HepG2 (cell line): ENCODE measurements around the gene CHN1. TPM values are rescaled to one million over a fixed set of nuclear protein-coding genes. Genes with fewer than 3 reads are reported as not detected.

Experiments
- ATAC-seq: fragments of 200-7000 bp; cut with Tn5 transposase; 3 replicates; pipeline ENCODE4 v1.9.1; 2020; ENCODE audit warnings: mild to moderate bottlenecking, moderate library complexity
- BruUV-seq: library from RNA; stranded (reverse); fragments of 400-500 nt; replicated peaks from 2 replicates; lab custom pipeline; 2021; lab: Mats Ljungman, UMichigan
- CTCF ChIA-PET: fragments of 300-600 bp; formaldehyde crosslinking; extraction: SDS; loops from one replicate; lab custom pipeline; 2021; ENCODE audit warnings: low total read pairs, inconsistent platforms, low intra/inter-chr PET ratio; lab: Yijun Ruan, JAX
- POLR2A ChIA-PET: fragments of 350-600 bp; sonication (Branson Sonifier 250); formaldehyde crosslinking; loops from one replicate; lab custom pipeline; 2020; ENCODE audit warnings: antibody characterized with exemption, inconsistent platforms; lab: Yijun Ruan, JAX
- DNase-seq: peaks from one replicate; pipeline ENCODE4 v3.0.0-alpha.2; 2015; ENCODE audit warnings: low spot score
- FAIRE-seq: peaks from 3 replicates; lab custom pipeline; 2011; peaks lifted over from hg19 to GRCh38; lab: Jason Lieb, UNC
- H2AFZ ChIP-seq: one replicate; pipeline ENCODE4 v1.6.1; 2011; ENCODE audit warnings: low read length, inconsistent platforms
- H3K27ac ChIP-seq: fragments of 300-600 bp; 3 replicates; pipeline ENCODE4 v1.8.0; 2011; ENCODE audit warnings: mixed run types, mild to moderate bottlenecking, mixed read lengths, low read length, inconsistent platforms; ENCODE audit not compliant: insufficient read depth; ENCODE audit errors: extremely low read length
- H3K27me3 ChIP-seq, 2 experiments: fragments of 200-600 bp in 1 of 2; 2 replicates in 1 of 2; 3 replicates in 1 of 2; pipeline versions ENCODE4 v1.6.0 to v1.8.0; 2011; ENCODE audit warnings: low read length in 2 of 2, mild to moderate bottlenecking in 2 of 2, moderate library complexity in 2 of 2, inconsistent platforms in 1 of 2; ENCODE audit not compliant: insufficient read depth in 2 of 2, control insufficient read depth in 1 of 2
- H3K36me3 ChIP-seq, 2 experiments: fragments of 200-600 bp in 1 of 2; replicated peaks in 1 of 2; 2 replicates in 1 of 2; 3 replicates in 1 of 2; pipeline versions ENCODE4 v1.5.1 to v1.8.0; 2011; ENCODE audit warnings: low read length in 2 of 2, inconsistent platforms in 1 of 2; ENCODE audit not compliant: insufficient read depth in 2 of 2, control insufficient read depth in 1 of 2
- H3K4me1 ChIP-seq: 2 replicates; pipeline ENCODE4 v1.5.1; 2012; ENCODE audit warnings: low read length, inconsistent platforms; ENCODE audit not compliant: insufficient read depth
- H3K4me2 ChIP-seq: 2 replicates; pipeline ENCODE4 v1.6.0; 2011; ENCODE audit warnings: low read depth, low read length, inconsistent platforms
- H3K4me3 ChIP-seq, 3 experiments: fragments of 200-600 bp in 1 of 3; sonication (generic), shearing (Covaris generic) in 1 of 3; replicated peaks in 1 of 3; 2 replicates each; pipeline ENCODE4 v1.5.1; 2011 to 2016; ENCODE audit warnings: low read length in 3 of 3, inconsistent platforms in 2 of 3, low read depth in 2 of 3, mild to moderate bottlenecking in 2 of 3, control low read depth in 1 of 3, mixed read lengths in 1 of 3; ENCODE audit not compliant: insufficient read depth in 1 of 3
- H3K79me2 ChIP-seq: one replicate; pipeline ENCODE4 v1.6.1; 2011; ENCODE audit warnings: low read length, inconsistent platforms; ENCODE audit not compliant: insufficient read depth
- H3K9ac ChIP-seq: 2 replicates; pipeline ENCODE4 v1.6.0; 2011; ENCODE audit warnings: mild to moderate bottlenecking, low read depth, low read length, inconsistent platforms; ENCODE audit not compliant: insufficient read depth
- H3K9me3 ChIP-seq: 2 replicates; pipeline ENCODE4 v1.5.1; 2012; ENCODE audit warnings: mild to moderate bottlenecking, low read length
- H4K20me1 ChIP-seq: 2 replicates; pipeline ENCODE4 v1.6.0; 2011; ENCODE audit warnings: inconsistent platforms, mild to moderate bottlenecking, low read length, moderate library complexity; ENCODE audit not compliant: insufficient read depth
- CBX1 ChIP-seq: IDR thresholded peaks from one replicate; pipeline ENCODE4 v1.6.1; 2016; ENCODE audit warnings: antibody characterized with exemption, low read depth
- CEBPB ChIP-seq: IDR thresholded peaks from 2 replicates; pipeline ENCODE4 v1.6.1; 2011; ENCODE audit warnings: low read depth, low read length, improper control_type of control experiment, borderline replicate concordance
- EZH2 ChIP-seq: conservative IDR thresholded peaks from 2 replicates; pipeline ENCODE4 v1.6.1; 2012; ENCODE audit warnings: mild to moderate bottlenecking, low read depth, low read length, moderate library complexity
- HNRNPUL1 ChIP-seq: fragments of 200-400 bp; formaldehyde crosslinking; IDR thresholded peaks from 2 replicates; pipeline ENCODE4 v1.6.1; 2017; ENCODE audit warnings: low read depth, mild to moderate bottlenecking, low read length, moderate library complexity
- KDM2A ChIP-seq: sonication (generic); formaldehyde crosslinking; IDR thresholded peaks from 2 replicates; pipeline ENCODE4 v1.4.0; 2020; ENCODE audit warnings: low read depth, missing genetic modification reagents, borderline replicate concordance
- NBN ChIP-seq: fragments of 450-650 bp; conservative IDR thresholded peaks from 2 replicates; pipeline ENCODE4 v1.6.1; 2017
- YEATS2 ChIP-seq: sonication (generic); formaldehyde crosslinking; IDR thresholded peaks from 2 replicates; pipeline ENCODE4 v1.4.0; 2020; ENCODE audit warnings: missing genetic modification reagents, borderline replicate concordance
- YY1 ChIP-seq: IDR thresholded peaks from 2 replicates; pipeline ENCODE4 v1.6.1; 2011; ENCODE audit warnings: low read length, low read depth, moderate library complexity, mild to moderate bottlenecking; ENCODE audit not compliant: insufficient read depth, insufficient replicate concordance
- ZBTB38 ChIP-seq: sonication (generic); formaldehyde crosslinking; IDR thresholded peaks from 2 replicates; pipeline ENCODE4 v1.5.1; 2020; ENCODE audit warnings: mild to moderate bottlenecking, missing genetic modification reagents
- ZNF232 ChIP-seq: sonication (generic); formaldehyde crosslinking; IDR thresholded peaks from 2 replicates; pipeline ENCODE4 v1.4.0; 2020; ENCODE audit warnings: missing genetic modification reagents, borderline replicate concordance
- ZNF235 ChIP-seq: sonication (generic); formaldehyde crosslinking; IDR thresholded peaks from 2 replicates; pipeline ENCODE4 v1.8.1; 2023; ENCODE audit warnings: mild to moderate bottlenecking, missing genetic modification reagents, borderline replicate concordance
- ZSCAN20 ChIP-seq: sonication (generic); formaldehyde crosslinking; IDR thresholded peaks from 2 replicates; pipeline ENCODE4 v1.4.0; 2020; ENCODE audit warnings: missing genetic modification reagents, mild to moderate bottlenecking, borderline replicate concordance
- WGBS: methylation state at CpG from one replicate; pipeline ENCODE4 v1.1.6; 2017; ENCODE audit warnings: low lambda C conversion rate; 5-methylcytosine and 5-hydroxymethylcytosine counted together
- in situ Hi-C: cut with HindIII; loops from 2 replicates; pipeline ENCODE4 v1.10.0; 2017; ENCODE audit warnings: low pct_unique_long_range_greater_than_20kb; ENCODE audit not compliant: extremely low pct_ligation_motif_present
- intact Hi-C: fragments of 100-400 bp; cut with micrococcal nuclease; formaldehyde crosslinking; loops from one replicate; pipeline ENCODE4 v1.10.0; 2022; ENCODE audit not compliant: unreplicated experiment
- polyA plus RNA-seq, 8 experiments: library from polyadenylated mRNA; depleted of rRNA in 3 of 8; stranded (reverse) in 7 of 8; unstranded in 1 of 8; fragments of >200 nt; fragmentation: Illumina TruSeq in 4 of 8; extraction: Trizol in 4 of 8; gene quantifications; 2 replicates each; pipeline versions ENCODE4 v1.2.1 to v1.2.3, GENCODE V29; 2011 to 2016; ENCODE audit warnings: low read depth in 4 of 8, missing spikeins in 1 of 8, mixed read lengths in 1 of 8; ENCODE audit not compliant: insufficient read depth in 1 of 8
- total RNA-seq, 5 experiments: library from RNA; depleted of rRNA; stranded (reverse); fragments of >200 nt; fragmentation: Illumina TruSeq; extraction: Trizol; gene quantifications; 2 replicates each; pipeline ENCODE4 v1.2.3, GENCODE V29; 2016; ENCODE audit warnings: low read depth in 1 of 5
- TF ChIP-seq, protein P1 (sequence below): sonication (generic); formaldehyde crosslinking; IDR thresholded peaks from 2 replicates; pipeline ENCODE4 v1.4.0; 2020; ENCODE audit warnings: mild to moderate bottlenecking, missing genetic modification reagents
- TF ChIP-seq, protein P2 (sequence below): sonication (generic); formaldehyde crosslinking; IDR thresholded peaks from 2 replicates; pipeline ENCODE4 v1.5.0; 2020; ENCODE audit warnings: mild to moderate bottlenecking, low read depth, missing genetic modification reagents, borderline replicate concordance
- TF ChIP-seq, protein P3 (sequence below): IDR thresholded peaks from 2 replicates; pipeline ENCODE4 v1.6.1; 2016; ENCODE audit warnings: missing biosample characterization, missing genetic modification reagents, low read depth
- TF ChIP-seq, protein P4 (sequence below): sonication (generic); formaldehyde crosslinking; IDR thresholded peaks from 2 replicates; pipeline ENCODE4 v1.4.0; 2020; ENCODE audit warnings: missing genetic modification reagents, mild to moderate bottlenecking, borderline replicate concordance

Gene CHN1
- total and polyA plus RNA-seq, 2 of the 13 experiments (the other 11 are each of a cell fraction or from before 2014, with no cell fraction given), result 2.8 to 3.5 TPM

DNA sequence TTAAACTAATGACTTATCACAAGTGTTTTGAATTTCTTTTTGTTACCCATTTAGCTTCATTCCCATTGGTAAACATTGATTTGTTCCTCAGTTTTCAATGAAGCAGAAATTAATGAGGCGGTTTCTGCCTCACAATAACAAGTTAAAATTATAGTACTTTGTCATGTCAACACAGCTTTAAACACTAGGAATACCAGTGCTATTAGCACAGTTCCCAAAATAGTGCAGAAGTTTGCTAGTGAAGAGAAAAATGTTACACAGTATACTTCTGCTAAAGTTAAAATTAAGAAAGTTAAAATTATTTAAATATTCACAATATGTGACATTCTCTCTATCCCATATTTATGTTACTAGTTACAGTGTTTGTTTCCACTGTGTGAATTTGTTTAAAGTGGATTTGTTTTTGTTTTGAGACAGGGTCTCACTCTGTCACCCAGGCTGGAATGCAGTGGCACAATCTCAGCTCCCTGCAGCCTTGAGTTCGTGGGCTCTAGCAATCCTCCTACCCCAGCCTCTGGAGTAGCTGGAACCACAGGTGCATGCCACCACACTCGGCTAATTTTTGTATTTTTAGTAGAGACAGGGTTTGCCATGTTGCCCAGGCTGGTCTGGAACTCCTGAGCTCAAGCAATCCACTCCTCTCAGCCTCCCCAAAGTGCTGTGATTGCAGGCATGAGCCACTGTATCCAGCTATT, 3.8 kb upstream of the CHN1 start:
- no peak for TF ChIP-seq KDM2A (CRISPR knock-in tag)
- TF ChIP-seq, protein P1, sequence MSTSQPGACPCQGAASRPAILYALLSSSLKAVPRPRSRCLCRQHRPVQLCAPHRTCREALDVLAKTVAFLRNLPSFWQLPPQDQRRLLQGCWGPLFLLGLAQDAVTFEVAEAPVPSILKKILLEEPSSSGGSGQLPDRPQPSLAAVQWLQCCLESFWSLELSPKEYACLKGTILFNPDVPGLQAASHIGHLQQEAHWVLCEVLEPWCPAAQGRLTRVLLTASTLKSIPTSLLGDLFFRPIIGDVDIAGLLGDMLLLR (CRISPR knock-in tag), result no peak
- TF ChIP-seq, protein P2, sequence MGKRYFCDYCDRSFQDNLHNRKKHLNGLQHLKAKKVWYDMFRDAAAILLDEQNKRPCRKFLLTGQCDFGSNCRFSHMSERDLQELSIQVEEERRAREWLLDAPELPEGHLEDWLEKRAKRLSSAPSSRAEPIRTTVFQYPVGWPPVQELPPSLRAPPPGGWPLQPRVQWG (CRISPR knock-in tag), result no peak
- no peak for TF ChIP-seq ZNF235
- no peak for TF ChIP-seq ZSCAN20
- no peak for TF ChIP-seq CBX1
- TF ChIP-seq YEATS2 (CRISPR knock-in tag), result no peak
- TF ChIP-seq YY1, result no peak
- TF ChIP-seq, protein P3, sequence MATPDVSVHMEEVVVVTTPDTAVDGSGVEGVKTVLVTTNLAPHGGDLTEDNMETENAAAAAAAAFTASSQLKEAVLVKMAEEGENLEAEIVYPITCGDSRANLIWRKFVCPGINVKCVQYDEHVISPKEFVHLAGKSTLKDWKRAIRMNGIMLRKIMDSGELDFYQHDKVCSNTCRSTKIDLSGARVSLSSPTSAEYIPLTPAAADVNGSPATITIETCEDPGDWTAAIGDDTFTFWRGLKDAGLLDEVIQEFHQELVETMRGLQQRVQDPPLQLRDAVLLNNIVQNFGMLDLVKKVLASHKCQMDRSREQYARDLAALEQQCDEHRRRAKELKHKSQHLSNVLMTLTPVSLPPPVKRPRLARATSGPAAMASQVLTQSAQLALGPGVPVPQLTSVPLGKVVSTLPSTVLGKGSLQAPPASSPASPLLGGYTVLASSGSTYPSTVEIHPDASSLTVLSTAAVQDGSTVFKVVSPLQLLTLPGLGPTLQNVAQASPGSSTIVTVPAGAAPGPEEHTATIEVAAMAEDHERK, result no peak
- no peak for TF ChIP-seq EZH2
- no peak for TF ChIP-seq CEBPB
- TF ChIP-seq, protein P4, sequence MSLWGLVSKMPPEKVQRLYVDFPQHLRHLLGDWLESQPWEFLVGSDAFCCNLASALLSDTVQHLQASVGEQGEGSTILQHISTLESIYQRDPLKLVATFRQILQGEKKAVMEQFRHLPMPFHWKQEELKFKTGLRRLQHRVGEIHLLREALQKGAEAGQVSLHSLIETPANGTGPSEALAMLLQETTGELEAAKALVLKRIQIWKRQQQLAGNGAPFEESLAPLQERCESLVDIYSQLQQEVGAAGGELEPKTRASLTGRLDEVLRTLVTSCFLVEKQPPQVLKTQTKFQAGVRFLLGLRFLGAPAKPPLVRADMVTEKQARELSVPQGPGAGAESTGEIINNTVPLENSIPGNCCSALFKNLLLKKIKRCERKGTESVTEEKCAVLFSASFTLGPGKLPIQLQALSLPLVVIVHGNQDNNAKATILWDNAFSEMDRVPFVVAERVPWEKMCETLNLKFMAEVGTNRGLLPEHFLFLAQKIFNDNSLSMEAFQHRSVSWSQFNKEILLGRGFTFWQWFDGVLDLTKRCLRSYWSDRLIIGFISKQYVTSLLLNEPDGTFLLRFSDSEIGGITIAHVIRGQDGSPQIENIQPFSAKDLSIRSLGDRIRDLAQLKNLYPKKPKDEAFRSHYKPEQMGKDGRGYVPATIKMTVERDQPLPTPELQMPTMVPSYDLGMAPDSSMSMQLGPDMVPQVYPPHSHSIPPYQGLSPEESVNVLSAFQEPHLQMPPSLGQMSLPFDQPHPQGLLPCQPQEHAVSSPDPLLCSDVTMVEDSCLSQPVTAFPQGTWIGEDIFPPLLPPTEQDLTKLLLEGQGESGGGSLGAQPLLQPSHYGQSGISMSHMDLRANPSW (CRISPR knock-in tag), result no peak
- TF ChIP-seq ZNF232 (CRISPR knock-in tag), result no peak
- no peak for TF ChIP-seq NBN
- TF ChIP-seq ZBTB38, result no peak
- no peak for TF ChIP-seq HNRNPUL1

More for the DNA sequence above, 3.8 kb upstream of the CHN1 start:
- no peak for FAIRE-seq
- Histone ChIP-seq H3K4me3 (no peak overlapping the region), H3K27ac (no peak overlapping the region), H3K36me3 (no peaks in the 10 kb centered on the region), H4K20me1 (no peaks in the 10 kb centered on the region), H3K4me2 (no peak overlapping the region), H3K27me3 (peaks cover 0 to 34% of the 10 kb centered on the region in 2 experiments; a peak in 3 of 5 replicates), H3K79me2 (no peaks in the 10 kb centered on the region), H2AFZ (no peak overlapping the region), H3K9me3 (no peaks in the 10 kb centered on the region), H3K9ac (no peak overlapping the region), H3K4me1 (peaks cover 13% of the 10 kb centered on the region; the same call in 1 of the 2 replicates)
- in situ Hi-C loops, result no loop called here
- POLR2A ChIA-PET, result no interaction called here
- CTCF ChIA-PET, result no interaction called here
- no peak for DNase-seq
- WGBS, result 1% methylated on average over 3 of the region's 3 CpGs
- ATAC-seq, result no peak
- no TSS peak for BruUV-seq
- intact Hi-C loops, result no loop called here
